NT2/D1 (cell line): ENCODE results near the gene OLR1.
A peak's percentile ranks its signal among the peaks of the same experiment; 100 is the strongest.

Experiments
- DNase-seq: peaks from one replicate; pipeline ENCODE4 v3.0.0-alpha.2; 2011; ENCODE audit warnings: low read depth, low spot score
- H3K27me3 ChIP-seq: 2 replicates; pipeline ENCODE4 v1.6.0; 2011; ENCODE audit warnings: mild to moderate bottlenecking; ENCODE audit not compliant: insufficient read length, insufficient read depth
- H3K36me3 ChIP-seq: 2 replicates; pipeline ENCODE4 v1.6.1; 2011; ENCODE audit warnings: mild to moderate bottlenecking, low read length, mixed read lengths; ENCODE audit not compliant: insufficient read depth, insufficient read length
- H3K4me1 ChIP-seq: 2 replicates; pipeline ENCODE4 v1.5.1; 2011; ENCODE audit not compliant: insufficient read depth, insufficient read length
- H3K4me3 ChIP-seq: 2 replicates; pipeline ENCODE4 v1.5.1; 2011; ENCODE audit warnings: low read depth; ENCODE audit not compliant: insufficient read length
- H3K9ac ChIP-seq: 2 replicates; pipeline ENCODE4 v1.6.0; 2011; ENCODE audit warnings: low read depth; ENCODE audit not compliant: insufficient read length
- H3K9me3 ChIP-seq: 2 replicates; pipeline ENCODE4 v1.5.1; 2011; ENCODE audit warnings: mild to moderate bottlenecking, low read length; ENCODE audit not compliant: insufficient read depth
- SUZ12 ChIP-seq: IDR thresholded peaks from 2 replicates; pipeline ENCODE4 v1.6.1; 2011; ENCODE audit not compliant: insufficient read length, insufficient read depth; ENCODE audit errors: extremely low read depth
- YY1 ChIP-seq: IDR thresholded peaks from 2 replicates; pipeline ENCODE4 v1.6.1; 2011; ENCODE audit not compliant: insufficient read length, insufficient read depth
- ZNF274 ChIP-seq: IDR thresholded peaks from 2 replicates; pipeline ENCODE4 v1.6.1; 2011; ENCODE audit warnings: mild to moderate bottlenecking, low read depth, low read length

Gene OLR1

GRCh38 chr12:10213168-10214135, 41.5 kb upstream of the OLR1 start:
- Histone ChIP-seq H3K9ac (peak overlapping the region; percentile 78), H3K4me3 (peak overlapping the region; percentile 75), H3K36me3 (peaks cover 23% of the 10 kb centered on the region), H3K27me3 (no peaks in the 10 kb centered on the region), H3K9me3 (no peaks in the 10 kb centered on the region), H3K4me1 (no peaks in the 10 kb centered on the region)
- no peak for TF ChIP-seq ZNF274
- no peak for TF ChIP-seq YY1
- no peak for TF ChIP-seq SUZ12
- DNase-seq: peak; percentile 52

GRCh38 chr12:10212739-10213131, 40.8 kb upstream of the OLR1 start, which contains the start of gene GABARAPL1:
TSS of gene GABARAPL1 (plus strand) at chr12:10212877. CDS start at chr12:10213130, 253 bp downstream.
- DNase-seq: peak; percentile 68
- Histone ChIP-seq H3K4me3 (peak within 1 kb of the TSS; percentile 75), H3K9me3 (no peaks in the 10 kb centered on the region), H3K27me3 (no peaks in the 10 kb centered on the region), H3K36me3 (peaks cover 17% of the 10 kb centered on the region), H3K4me1 (no peaks in the 10 kb centered on the region), H3K9ac (peak within 1 kb of the TSS; percentile 78)
- TF ChIP-seq SUZ12: no peak
- no peak for TF ChIP-seq YY1
- no peak for TF ChIP-seq ZNF274

- Histone ChIP-seq H3K9me3 (no peaks in the 10 kb centered on the region), H3K4me3 (peak overlapping the region; percentile 75), H3K4me1 (no peaks in the 10 kb centered on the region), H3K9ac (peak overlapping the region; percentile 78), H3K27me3 (no peaks in the 10 kb centered on the region), H3K36me3 (peaks cover 12% of the 10 kb centered on the region)
- TF ChIP-seq YY1: no peak
- no peak for TF ChIP-seq SUZ12
- no peak for TF ChIP-seq ZNF274
- peak; percentile 98 for DNase-seq
Measured at GRCh38 chr12:10211940-10212738, 40.2 kb upstream of the OLR1 start.

- Histone ChIP-seq H3K27me3 (no peaks in the 10 kb centered on the region), H3K4me3 (no peak overlapping the region), H3K4me1 (no peaks in the 10 kb centered on the region), H3K9ac (no peak overlapping the region), H3K36me3 (peaks cover 6% of the 10 kb centered on the region), H3K9me3 (no peaks in the 10 kb centered on the region)
- TF ChIP-seq YY1: no peak
- no peak for TF ChIP-seq SUZ12
- no peak for TF ChIP-seq ZNF274
- no peak for DNase-seq
Measured at GRCh38 chr12:10211101-10211939, 39.4 kb upstream of the OLR1 start.

- H3K4me3 ChIP-seq: no peak overlapping the region
- no peaks in the 10 kb centered on the region for H3K36me3 ChIP-seq
- no peak for TF ChIP-seq ZNF274
- TF ChIP-seq YY1: no peak
- TF ChIP-seq SUZ12: no peak
- H3K9me3 ChIP-seq: no peaks in the 10 kb centered on the region
- H3K4me1 ChIP-seq: no peaks in the 10 kb centered on the region
- no peak for DNase-seq
- H3K9ac ChIP-seq: no peak overlapping the region
- no peaks in the 10 kb centered on the region for H3K27me3 ChIP-seq
Measured at GRCh38 chr12:10210225-10210624, 38.3 kb upstream of the OLR1 start.

GRCh38 chr12:10207136-10207535, 35.2 kb upstream of the OLR1 start:
- Histone ChIP-seq H3K9me3 (no peaks in the 10 kb centered on the region), H3K4me3 (no peak overlapping the region), H3K27me3 (no peaks in the 10 kb centered on the region), H3K36me3 (no peaks in the 10 kb centered on the region), H3K9ac (no peak overlapping the region), H3K4me1 (peaks cover 2% of the 10 kb centered on the region)
- DNase-seq: no peak
- TF ChIP-seq YY1: no peak
- no peak for TF ChIP-seq ZNF274
- no peak for TF ChIP-seq SUZ12
